Islet precursor cell (in vitro differentiated cells): Measurements from ENCODE around the gene ATG4A.

Experiments
- DNase-seq: peaks from one replicate; pipeline ENCODE4 v3.0.0-alpha.2; 2018

ATG4A gene

DNA sequence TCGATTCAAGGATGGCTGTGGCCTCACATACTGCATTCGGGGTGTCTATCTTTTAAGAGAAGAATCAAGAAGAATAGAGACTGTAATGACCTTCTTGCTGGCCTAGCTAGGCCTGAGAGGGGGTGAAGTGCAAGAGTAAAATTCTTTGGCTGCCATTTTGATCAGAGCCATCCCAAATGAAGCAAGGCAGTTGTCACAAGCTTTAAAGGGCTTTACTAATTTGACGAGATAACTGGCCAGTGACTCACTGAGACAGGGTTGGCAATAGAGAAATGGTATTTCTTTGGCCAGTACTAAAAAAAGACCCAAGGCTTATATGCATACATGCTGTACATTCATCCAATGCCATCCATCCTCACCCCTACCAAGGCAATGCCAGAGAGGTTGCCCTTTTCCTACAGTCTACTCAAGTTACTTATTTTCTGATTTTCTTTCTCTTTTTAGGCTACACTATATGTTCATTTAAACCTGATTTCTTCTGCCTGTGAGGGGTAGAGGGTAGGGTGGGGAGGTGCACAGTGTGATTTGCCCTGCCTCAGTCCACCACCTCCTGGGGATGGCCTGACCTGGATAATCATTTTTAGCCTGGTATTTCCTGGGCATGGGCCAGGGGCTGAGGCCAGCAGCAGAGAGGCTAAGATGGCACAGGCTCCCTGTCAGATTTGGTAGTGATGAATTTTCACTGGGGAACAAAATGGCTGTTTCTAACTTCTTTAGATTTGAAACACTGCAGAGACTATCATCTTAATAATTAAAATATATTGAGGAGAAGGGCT, 32.2 kb downstream of the ATG4A start:
- no peak for DNase-seq

DNA sequence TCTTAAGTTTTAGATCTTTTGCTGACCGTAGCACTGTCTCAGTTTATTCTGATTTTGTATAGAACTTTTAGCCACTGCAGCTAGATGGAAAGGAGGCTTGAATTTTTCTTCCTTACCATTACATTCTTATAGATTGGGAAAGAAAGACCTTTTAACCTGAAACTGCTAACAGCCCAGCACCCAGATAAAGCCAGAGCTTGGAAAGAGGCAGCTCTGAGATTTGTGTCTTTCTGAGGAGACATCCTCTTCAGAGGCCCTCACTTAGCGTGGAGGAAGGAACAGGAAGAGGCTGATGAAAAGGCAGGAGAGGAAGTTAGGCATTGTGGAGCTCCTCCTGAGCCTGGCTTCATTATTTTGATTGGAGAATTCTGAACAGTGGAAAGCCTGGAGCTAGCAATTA, 35.1 kb downstream of the ATG4A start:
- DNase-seq: no peak

DNA sequence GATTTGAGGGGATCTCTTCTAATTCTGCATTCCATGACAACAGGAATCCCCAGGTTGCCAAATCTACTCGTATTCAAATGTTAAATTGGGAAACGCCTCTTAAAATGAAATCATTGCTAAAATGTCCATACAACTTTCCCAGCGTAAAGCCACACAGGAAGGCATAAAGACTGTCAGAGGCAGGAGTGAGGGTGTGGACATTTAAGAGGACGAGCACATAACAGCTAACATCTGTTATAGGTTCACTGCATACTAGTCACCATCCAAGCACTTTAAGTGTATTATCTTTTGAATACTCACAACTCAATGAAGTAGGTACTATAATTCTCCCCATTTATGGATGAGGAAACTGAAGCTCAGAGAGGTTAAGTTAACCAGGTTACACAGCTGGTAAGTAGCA, 35.6 kb downstream of the ATG4A start:
- no peak for DNase-seq

DNA sequence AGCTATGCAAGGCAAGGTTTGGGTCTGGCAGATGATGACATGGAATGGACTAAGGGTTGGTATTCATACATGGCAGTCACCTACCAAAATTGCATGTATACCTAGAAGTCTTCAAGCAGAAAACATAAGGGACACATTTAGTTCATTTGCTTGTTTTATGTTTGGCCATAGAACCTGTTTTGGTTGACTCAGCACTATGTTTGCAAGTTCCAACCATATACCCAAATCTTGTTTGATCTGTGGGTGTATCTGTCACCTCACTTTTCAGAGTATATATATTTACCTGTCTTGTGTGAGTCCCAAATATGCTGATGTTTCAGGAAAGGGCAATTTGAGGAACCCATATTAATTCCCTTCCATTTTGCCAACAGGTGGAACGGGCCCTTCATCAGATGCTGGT, 39.3 kb downstream of the ATG4A start:
- no peak for DNase-seq

DNA sequence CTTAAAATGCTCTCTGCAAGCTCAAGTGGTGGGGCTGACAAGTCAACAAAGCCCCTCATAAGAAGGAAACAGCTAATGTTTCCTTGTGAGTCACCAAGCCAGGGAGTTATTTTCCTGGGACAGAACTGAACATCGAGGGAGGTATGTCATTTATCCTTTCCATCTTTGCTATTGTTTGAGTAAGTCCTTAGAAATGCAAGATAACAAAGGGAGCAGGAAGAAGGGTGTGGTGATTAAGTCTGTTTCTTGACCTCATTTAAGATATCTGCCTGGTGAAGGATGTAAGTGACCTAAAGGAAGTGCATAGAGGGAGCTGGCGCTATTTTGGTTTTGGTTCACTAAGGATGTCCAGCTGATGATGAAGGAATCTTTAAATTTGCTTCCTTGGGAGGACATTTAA, 39.9 kb downstream of the ATG4A start:
- no peak for DNase-seq

DNA sequence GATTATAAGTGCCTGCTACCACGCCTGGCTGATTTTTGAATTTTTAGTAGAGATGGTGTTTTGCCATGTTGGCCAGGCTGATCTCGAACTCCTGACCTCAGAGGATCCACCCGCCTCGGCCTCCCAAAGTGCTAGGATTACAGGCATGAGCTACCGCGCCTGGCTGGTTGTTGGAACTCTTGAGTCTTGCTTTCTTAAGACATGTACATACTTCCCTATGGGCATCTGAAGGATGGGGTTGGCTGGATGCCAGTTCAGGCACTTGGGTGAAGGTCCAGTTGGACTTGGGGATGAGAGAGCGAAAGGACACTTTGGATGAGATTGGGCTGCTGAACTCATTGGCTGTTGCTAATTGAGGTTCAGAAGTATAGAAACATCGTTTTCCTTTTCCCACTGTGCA, 40.5 kb downstream of the ATG4A start:
- DNase-seq: no peak

DNA sequence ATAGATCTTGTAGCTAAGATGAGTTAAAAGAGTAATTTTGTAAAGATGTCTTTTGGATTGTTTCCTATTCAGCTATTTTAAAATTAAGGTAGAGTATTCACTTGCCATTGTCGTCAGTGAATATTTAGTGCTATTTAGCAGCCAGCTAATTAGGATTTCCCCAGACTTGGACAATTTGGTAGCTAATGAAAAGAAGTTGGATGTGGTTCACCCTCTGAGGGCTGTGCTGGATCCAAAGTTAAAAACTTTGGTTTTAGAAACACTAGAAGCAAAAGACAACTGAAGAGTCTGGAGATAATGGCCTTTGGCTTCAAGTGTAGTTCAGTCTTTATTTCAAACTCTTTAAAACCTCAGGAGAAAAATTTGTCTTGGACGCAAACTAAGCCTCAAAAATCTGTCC, 41.3 kb downstream of the ATG4A start:
- no peak for DNase-seq

DNA sequence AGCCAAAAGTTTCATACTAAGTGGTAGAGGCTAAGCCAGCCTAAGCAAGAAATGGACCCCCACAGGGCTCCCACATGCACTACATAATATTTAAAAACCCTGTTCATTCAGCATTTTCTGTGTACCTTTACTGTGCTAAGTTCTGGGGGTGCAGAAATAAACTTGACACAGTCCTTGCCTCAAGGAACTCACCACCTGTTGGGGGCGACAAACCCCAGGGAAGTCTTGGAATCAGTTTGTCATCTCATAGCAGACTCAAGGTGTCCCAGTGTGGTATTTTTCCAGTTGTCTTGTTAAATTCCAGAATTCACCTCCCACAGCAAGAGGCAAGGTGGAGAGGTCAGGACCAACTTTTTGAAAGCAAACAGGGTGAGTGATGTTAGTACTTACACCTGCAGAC, 43.1 kb downstream of the ATG4A start:
- no peak for DNase-seq

DNA sequence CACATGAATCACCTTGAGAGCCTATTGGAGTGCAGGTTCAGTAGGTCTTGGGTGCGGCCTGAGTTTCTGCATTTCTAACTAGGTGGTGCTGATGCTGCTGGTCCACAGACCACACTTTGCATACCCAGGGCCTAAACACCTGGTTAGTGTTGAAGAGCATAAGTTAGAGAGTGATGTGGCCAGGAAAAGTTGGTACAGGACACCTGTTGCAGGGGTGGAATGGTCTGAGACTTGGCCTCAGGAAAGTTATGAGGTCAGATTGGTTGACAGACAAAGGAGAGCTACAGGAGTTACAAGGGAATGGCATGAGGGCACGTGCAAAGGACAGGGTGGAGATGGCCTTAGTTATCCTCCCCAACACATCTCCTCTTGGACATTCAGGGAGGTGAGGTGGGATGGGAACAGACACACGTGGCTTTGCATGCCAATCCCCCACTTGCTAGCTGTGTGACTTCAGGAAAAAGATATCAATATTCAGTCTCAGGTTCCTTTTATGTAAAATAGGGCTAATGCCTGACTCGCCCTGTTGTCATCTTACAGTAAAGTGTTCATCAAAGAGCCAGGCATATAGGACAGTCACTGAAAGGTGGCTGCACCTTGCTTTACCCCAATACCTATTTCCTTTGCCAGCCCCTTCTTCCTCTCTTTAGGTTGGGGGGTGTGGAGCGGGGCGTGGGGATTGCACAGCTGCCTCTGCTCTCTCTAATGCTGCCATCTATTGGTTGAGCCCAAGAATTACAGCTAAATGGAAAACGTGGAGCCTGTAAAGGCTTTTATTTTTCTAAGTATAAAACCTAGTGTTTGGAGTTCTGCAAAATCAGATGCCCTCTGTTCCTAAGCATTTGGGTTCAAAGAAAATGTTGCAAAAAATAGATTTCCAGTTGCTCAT, 47.5 kb downstream of the ATG4A start:
- DNase-seq: no peak

DNA sequence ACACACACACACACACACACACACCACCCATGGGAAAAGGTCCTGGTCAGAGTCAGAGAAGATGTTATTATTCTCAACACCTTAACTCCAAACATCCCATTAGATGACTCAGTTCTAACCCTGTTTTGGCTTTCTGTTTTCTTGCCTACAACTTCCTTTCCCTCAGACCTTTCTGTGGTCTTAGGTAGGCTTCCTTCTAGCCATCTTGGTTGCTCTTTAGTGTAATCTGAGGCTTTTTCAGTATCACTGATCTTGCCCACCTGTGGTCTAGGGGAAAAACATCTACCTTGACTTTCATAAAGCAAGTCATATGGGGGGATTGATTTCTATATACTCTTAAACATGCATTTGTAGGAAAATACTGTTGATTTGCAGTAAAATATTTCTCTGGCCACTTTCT, 56.9 kb downstream of the ATG4A start:
- no peak for DNase-seq

DNA sequence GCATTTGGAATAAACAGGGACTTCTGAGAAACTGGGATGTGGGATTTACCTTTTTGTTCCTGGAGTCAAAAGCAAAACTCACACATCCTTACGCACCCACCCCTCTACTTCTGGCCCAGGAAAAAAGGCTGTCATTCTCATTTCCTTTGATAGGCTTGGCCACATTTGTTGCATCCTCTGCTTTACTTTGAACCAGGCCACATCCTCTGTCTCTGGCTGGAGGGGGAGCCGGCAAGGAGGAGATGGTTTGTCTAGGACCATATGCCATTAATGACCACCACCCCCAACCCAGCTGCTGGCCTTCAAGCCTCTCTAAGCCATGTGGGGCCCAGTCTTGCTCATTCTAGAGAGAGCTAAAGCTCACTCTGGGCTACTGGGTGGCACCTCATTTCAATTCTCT, 64.5 kb downstream of the ATG4A start:
- DNase-seq: no peak

DNA sequence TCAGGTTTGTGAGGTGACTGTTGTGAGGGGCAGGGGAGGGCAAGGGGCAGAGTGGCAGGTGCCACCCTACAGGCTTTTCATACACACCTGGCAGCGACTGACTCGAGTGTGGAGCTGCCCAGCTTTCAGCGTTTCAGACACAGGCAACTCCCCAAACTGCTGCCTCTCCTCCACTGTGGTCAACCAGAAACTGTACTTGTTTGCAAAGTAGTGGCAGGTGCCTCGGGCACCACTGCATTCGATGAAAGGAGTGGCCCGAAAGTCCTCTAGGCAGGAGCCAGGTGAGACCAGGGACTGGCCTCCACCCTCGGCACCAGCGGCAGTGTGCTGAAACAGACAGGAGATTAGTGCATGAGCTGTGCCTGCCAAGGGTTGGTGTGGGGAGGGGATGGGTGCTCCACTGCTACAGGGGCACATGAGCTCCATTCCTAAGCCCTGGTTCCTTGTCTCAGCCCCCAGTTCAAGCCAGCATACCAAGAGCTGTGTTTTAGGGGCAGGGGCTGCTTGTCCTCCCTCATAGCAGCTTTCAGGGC, 65.4 kb downstream of the ATG4A start:
- no peak for DNase-seq

DNA sequence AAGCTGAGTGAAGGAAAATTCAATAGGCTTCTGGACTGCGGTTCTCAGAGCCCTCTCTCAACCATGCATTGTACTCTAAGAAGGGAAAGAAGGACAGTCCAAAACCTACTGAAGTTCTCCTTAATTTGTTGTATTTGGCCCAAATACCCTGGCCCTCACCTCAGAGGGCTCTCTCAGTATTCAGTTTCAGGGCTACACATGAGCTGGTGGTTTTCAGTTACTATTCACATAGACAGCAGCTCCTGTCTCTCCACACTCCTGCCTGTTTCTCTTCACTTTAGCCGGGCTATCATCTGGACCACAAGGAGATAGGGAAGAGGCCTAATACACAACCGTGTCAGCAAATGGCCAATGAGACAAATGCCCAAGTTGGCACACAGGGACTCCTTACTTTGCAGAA, 66.0 kb downstream of the ATG4A start:
- DNase-seq: no peak

DNA sequence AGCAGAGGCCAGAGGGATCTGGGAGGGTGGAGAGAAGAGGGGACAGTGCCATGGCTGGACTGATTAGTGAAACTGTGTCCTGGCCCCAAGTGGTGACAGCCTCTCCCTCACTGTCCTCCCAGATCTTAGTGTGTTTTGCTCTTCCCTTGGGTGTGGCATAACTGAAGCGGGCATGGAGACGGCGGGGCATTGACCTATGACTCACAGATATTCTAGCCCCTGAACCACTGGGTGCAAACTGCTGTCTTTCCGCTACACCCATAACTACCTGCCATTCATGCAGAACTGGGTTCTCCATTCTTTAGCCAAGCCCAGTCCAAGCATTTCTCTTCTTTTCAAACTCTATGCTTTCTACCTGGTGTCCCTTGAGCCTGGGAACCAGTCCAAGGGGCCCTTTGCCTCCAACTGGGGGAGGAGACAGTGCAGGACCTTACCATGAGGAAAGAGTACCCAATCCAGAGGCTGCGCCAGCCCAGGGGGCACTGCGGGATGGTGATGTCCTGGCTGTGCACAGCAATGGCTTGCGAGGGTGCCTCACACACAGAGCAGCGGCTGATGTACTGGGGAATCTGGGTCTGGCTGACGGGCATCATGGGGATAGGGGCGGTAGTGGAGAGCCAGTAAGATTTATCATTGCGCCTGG, 67.6 kb downstream of the ATG4A start:
- no peak for DNase-seq

DNA sequence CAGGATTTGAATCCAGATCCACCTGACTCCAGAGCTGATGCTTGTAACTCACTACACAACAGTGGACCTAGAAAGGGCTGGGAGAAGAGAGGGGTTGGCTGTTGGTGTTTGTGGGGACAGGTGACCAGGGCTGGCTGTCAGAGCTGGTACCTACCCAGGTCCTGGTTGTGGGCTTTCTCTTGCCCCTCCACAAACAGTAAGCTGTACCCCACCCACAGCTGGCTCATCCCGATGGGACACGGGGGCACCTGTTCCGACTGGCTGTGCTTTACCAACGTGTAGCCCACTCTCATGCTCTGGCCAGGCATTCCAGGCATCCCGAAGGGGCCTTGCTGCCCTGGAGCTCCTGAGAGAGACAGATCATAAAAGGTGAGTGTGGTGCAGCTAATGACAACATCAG, 68.7 kb downstream of the ATG4A start:
- DNase-seq: peak; percentile 24

DNA sequence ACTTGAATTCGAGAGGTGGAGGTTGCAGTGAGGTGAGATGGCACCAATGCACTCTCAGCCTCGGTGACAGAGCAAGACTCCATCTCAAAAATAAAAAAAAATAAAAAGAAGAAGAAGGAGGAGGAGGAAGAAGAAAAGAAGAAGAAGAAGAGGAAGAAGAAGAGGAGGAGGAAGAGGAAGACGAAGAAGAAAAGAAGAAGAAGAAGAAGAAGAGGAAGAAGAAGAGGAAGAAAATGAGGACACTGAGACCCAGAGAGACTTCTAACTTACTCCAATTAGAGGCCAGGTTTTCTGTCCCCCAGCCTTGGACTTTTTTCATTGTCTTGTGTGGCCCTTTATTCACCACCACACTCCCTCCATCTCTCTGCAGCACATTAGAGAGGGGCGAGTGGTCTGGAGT, 70.7 kb downstream of the ATG4A start:
- DNase-seq: no peak

DNA sequence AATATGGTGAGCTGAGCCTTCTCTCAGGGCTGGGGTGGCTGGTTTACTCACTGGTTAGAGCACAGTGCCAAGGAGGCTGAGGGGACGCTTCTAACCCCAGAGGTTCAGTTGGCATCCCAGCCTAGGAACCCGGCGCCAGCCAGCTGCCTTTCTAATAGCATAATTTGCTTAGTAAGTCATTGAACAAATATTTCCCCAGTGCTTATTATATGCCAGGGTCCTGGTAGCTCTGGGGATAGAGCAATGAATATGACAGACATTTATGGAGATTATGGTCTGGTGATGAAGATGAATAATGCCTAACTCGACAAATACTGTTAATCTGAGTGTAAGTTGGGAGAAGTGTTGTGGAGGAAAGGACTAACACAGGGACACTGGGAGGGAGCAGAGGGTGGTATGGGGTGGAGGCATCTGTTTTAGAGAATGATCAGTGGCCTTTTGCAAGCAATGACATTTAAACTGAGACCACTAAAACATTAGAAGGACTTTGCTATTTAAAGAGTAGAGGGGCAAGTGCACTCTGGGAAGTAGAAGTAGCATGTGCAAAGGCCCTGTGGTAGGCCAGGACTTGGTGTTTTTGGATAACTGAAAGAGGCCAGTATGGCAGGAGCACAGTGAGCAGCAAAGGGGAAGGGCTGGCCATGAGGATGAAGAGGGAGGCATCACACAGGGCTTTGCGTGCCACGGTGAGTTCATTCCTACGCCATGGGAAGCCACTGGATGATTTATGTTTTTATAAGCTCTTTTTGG, 71.9 kb downstream of the ATG4A start:
- DNase-seq: peak; percentile 32

DNA sequence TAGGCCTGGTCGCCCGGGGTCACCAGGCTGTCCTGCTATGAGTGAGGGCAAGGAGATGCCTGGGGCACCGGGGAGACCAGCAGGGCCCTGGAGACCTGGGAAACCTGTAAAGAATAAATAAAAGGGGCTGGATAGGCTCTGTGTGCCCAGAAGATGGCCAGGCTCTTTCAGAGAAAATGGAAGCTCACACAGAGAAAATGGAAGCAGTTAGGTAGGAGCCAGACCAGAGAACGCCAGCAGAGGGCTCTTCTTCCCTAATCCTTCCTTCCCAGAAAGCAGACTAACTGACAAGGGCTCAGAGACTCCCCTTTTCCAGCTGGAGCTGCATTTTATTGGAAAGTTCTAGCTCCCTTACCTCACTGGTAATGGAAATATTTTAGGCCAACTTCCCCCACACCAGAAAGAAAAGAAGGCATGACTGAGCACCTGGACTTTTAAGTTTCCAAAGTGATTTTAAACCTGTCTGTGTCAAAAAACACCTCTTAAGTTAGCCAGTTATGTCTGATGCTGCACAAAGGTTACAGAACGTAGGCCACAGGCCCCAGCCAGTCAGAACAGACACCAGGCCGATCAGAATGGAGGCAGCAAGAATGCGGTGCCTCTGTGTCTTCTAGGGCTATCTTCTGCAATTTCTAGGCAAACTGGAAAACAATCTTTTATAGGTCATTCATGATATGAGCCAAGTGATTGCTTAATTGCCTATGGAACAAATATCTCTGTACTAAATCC, 74.0 kb downstream of the ATG4A start:
- peak; percentile 70 for DNase-seq

DNA sequence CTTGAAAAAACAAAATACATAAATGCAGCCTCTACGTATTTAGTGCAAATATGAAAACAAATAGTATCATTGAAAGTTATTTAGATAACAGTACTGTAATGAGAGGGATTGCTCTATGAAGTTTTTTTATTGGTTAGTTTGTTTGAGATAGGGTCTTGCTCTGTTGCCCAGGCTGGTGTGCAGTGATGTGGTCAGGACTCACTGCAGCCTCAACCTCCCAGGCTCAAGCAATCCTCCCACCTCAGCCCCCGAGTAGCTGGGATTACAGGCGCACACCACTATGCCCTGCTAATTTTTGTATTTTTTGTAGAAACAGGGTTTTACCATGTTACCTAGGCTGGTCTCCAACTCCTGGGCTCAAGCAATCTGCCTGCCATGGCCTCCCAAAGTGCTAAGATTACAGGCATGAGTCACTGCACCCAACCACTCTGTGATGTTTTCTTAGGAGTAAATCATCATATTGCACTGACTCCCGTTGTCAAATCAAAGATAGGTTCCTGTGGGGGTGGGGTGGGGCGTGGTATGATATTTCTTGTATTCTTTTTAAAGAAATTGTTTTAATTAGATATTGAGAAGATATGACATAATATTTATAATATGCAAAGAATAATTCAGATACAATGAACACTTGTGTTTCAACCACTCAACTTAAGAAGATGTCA, 75.8 kb downstream of the ATG4A start:
- peak; percentile 22 for DNase-seq

DNA sequence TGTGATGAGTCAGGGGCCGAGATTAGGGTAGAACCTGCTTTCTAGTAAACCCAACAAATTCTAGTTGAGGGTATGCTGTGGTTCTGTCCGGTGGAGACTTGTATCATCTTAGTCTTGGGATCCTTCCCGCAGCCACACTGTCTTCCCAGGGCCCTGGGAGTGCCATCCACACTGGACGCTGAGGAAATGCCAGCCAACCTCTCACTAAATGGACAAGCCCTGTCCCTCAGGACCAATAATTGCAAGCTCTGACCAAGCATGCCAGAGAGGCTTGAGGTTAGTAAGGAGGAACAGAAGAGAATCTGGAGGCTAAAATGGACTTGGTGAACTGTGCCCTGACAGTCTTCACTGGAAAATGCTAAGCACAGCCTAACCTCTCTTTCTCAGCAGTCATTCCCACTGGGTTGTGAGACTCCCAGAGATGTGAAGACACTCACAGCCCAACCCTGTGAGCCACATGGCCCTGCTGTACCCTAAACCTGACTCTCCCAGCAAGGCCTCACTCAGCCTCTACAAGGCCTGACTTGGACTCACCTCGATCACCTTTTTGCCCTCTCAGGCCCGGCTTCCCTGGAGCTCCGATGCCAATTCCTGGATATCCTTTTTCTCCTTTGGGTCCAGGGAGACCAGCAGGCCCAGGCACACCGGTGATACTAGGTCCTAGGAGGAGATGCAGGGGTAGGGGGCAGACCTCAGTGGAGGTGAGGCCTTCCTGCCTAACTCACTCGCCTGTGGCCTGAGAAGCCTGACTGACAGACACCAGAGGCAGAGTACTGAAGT, 77.6 kb downstream of the ATG4A start:
- peak; percentile 29 for DNase-seq

DNA sequence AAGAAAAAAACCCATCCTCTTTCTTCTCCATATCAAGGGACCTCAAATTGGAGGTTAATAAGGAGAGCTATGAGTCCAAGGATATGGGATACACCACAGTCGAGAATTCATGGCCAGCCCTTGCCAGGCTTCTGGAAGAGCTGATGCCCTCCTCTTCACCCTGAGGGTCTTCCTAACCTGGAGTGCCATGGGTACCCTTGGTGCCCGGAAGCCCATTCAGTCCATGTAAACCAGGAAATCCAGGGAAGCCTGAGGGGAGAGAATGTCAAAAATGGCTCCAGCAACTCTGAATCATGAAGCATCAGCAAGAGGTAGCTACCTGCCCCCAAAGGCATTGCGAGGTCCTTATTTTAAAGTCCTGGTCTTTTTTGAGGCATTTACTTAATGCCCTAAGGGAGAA, 78.2 kb downstream of the ATG4A start:
- no peak for DNase-seq
